Lung (tissue), 12 donors: Measurements from ENCODE around the gene CNKSR3. TPM values are rescaled to one million over a fixed set of nuclear protein-coding genes. Genes with fewer than 3 reads are reported as not detected.

Source experiments
- ATAC-seq: fragments of 200-7000 bp; cut with Tn5 transposase; one replicate; pipeline ENCODE4 v1.9.1; 2020; ENCODE audit warnings: moderate number of reproducible peaks; ENCODE audit not compliant: insufficient read depth, low FRiP score
- DNase-seq, 3 donors: peaks; one replicate each; pipeline ENCODE4 v3.0.0-alpha.2; 2013 to 2017
- H3K27ac ChIP-seq, 2 donors: one replicate each; pipeline ENCODE4 v1.5.1; 2013; ENCODE audit warnings: mild to moderate bottlenecking in 2 of 2, moderate library complexity in 2 of 2, control low read depth in 1 of 2, inconsistent platforms in 1 of 2, low read depth in 1 of 2, low read length in 1 of 2
- H3K27me3 ChIP-seq, 3 donors: one replicate each; pipeline ENCODE4 v1.5.1; 2013; ENCODE audit warnings: low read length in 2 of 3; ENCODE audit not compliant: control insufficient read depth in 3 of 3, insufficient read depth in 3 of 3
- H3K36me3 ChIP-seq, 4 donors: one replicate each; pipeline ENCODE4 v1.5.1; 2013; ENCODE audit warnings: low read length in 4 of 4, mild to moderate bottlenecking in 1 of 4, moderate library complexity in 1 of 4; ENCODE audit not compliant: control insufficient read depth in 4 of 4, insufficient read depth in 4 of 4
- H3K4me1 ChIP-seq, 5 donors: one replicate each; pipeline ENCODE4 v1.5.1; 2013; ENCODE audit warnings: low read length in 5 of 5, mild to moderate bottlenecking in 2 of 5, moderate library complexity in 1 of 5; ENCODE audit not compliant: control insufficient read depth in 5 of 5, insufficient read depth in 5 of 5
- H3K4me3 ChIP-seq: one replicate; pipeline ENCODE4 v1.5.1; 2013; ENCODE audit warnings: mild to moderate bottlenecking, control low read depth, moderate library complexity
- H3K9ac ChIP-seq, 2 donors: one replicate each; pipeline ENCODE4 v1.5.1; 2013; ENCODE audit warnings: low read length in 2 of 2, control low read depth in 1 of 2; ENCODE audit not compliant: insufficient read depth in 1 of 2
- H3K9me3 ChIP-seq, 4 donors: one replicate each; pipeline ENCODE4 v1.5.1; 2013; ENCODE audit warnings: low read length in 3 of 4, mild to moderate bottlenecking in 1 of 4, moderate library complexity in 1 of 4; ENCODE audit not compliant: control insufficient read depth in 4 of 4, insufficient read depth in 3 of 4
- CTCF ChIP-seq: IDR thresholded peaks from 2 replicates; pipeline ENCODE4 v1.5.1; 2012; ENCODE audit warnings: mild to moderate bottlenecking; ENCODE audit errors: control extremely low read depth, extremely low read depth
- WGBS, 2 donors: extraction: QIAGEN DNeasy Blood & Tissue Kit; methylation state at CpG; one replicate each; pipeline ENCODE4 v1.1.7; 2013; 5-methylcytosine and 5-hydroxymethylcytosine counted together
- polyA plus RNA-seq, 2 donors: library from polyadenylated mRNA; stranded (reverse); fragments of 200-250 nt; gene quantifications; one replicate each; pipeline ENCODE4 v1.2.1, GENCODE V29; 2013
- total RNA-seq, 2 donors: library from RNA; depleted of rRNA in 1 of 2; stranded (reverse); fragments of >200 nt in 1 of 2; gene quantifications; one replicate each; pipeline ENCODE4 v1.2.1, GENCODE V29; 2014 to 2021
- donor health status: control.
- donor health status: control.
- donor health status: Bipolar disorder and iron deficiency.
- donor health status: healthy.
- donor health status: DM: yes; HTN: yes; CAD: no.

CNKSR3 gene
- total and polyA plus RNA-seq, 4 donors, result 3.5 to 23.9 (median 13.7) TPM

DNA sequence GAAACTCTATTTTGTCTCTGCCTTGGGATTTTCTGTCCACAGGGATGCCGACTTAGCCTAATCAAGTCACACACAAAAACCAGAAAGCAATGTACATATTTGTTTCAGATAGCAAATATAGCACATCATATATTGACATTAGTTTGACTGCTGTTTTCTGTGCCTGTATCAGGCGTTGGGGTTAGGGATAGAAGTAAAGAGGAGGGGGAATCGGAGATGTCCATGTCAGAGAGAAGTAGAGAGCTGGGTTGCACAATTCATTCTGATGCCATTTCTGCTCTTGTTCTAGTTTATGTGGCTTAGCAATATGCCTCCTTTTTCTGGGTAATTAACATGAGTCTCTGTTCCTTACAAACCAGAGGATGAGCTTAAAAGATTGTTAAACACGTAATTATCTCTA lies 139.2 kb downstream of the CNKSR3 start:
- H3K27me3 ChIP-seq, result no peaks in the 10 kb centered on the region
- no peak overlapping the region for H3K4me3 ChIP-seq
- 57 to 78% methylated on average over 4 of the region's 4 CpGs for WGBS, 2 donors
- no peaks in the 10 kb centered on the region for H3K9me3 ChIP-seq
- H3K4me1 ChIP-seq, result peaks cover 0 to 28% (median 0%) of the 10 kb centered on the region in 5 donors
- TF ChIP-seq CTCF, result no peak
- H3K9ac ChIP-seq, result no peak overlapping the region
- no peak overlapping the region for H3K27ac ChIP-seq
- ATAC-seq (no peak), DNase-seq (peak in 2 of 3 donors; percentile 69 to 75)
- H3K36me3 ChIP-seq, result no peaks in the 10 kb centered on the region

DNA sequence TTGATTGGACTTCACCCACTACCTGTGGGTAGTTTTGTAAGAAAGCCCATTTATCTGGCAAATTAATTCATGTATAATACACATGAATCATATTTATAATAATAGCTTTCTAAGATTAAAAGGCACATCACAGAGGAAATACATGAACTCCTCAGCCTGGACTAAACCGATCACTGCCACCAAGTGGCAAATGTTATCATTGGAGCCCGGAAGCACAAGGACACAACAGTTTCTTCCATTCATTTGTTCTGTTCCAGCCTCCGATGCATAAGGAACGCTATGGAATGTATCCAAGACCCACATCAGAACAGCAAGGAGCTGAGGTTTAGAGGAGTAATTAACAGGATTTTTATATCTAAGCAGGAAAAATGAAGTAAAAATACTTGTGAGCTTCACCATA lies 139.9 kb downstream of the CNKSR3 start:
- no peak overlapping the region for H3K4me3 ChIP-seq
- peak; percentile 65 to 88 (median 81) for DNase-seq
- ATAC-seq, result no peak

GRCh38 chr6:154367839-154368695 lies 142.4 kb downstream of the CNKSR3 start:
- DNase-seq, result peak in 1 of 3 donors; percentile 63
- H3K4me1 ChIP-seq, result peaks cover 0 to 33% (median 0%) of the 10 kb centered on the region in 5 donors
- ATAC-seq, result no peak
- no peaks in the 10 kb centered on the region for H3K27me3 ChIP-seq
- no peak for TF ChIP-seq CTCF
- H3K9me3 ChIP-seq, result no peaks in the 10 kb centered on the region
- H3K27ac ChIP-seq, result no peak overlapping the region
- H3K4me3 ChIP-seq, result no peak overlapping the region
- 48 to 69% methylated on average over 9 of the region's 9 CpGs for WGBS, 2 donors
- H3K9ac ChIP-seq, result no peak overlapping the region
- no peaks in the 10 kb centered on the region for H3K36me3 ChIP-seq

More for the DNA sequence above, 139.9 kb downstream of the CNKSR3 start:
- WGBS, 2 donors, result 10 to 15% methylated on average over 4 of the region's 4 CpGs
- no peak for TF ChIP-seq CTCF
- peaks cover 0 to 28% (median 0%) of the 10 kb centered on the region in 5 donors for H3K4me1 ChIP-seq
- no peaks in the 10 kb centered on the region for H3K9me3 ChIP-seq
- H3K27ac ChIP-seq, result no peak overlapping the region
- no peak overlapping the region for H3K9ac ChIP-seq
- no peaks in the 10 kb centered on the region for H3K36me3 ChIP-seq
- no peaks in the 10 kb centered on the region for H3K27me3 ChIP-seq
